GM10266 (cell line): ENCODE results near the gene LYPLA2.

Source experiments
- DNase-seq: peaks from one replicate; pipeline ENCODE4 v3.0.0; 2012; ENCODE audit errors: extremely low spot score
- CTCF ChIP-seq: IDR thresholded peaks from 2 replicates; pipeline ENCODE4 v1.5.1; 2012; ENCODE audit warnings: mild to moderate bottlenecking, low read depth; ENCODE audit not compliant: control insufficient read depth, insufficient read depth; ENCODE audit errors: missing control alignments

Gene LYPLA2

GRCh38 chr1:23768733-23769132 is 22.2 kb upstream of the LYPLA2 start:
- TF ChIP-seq CTCF, result no peak

GRCh38 chr1:23772049-23772853 is 18.7 kb upstream of the LYPLA2 start:
- peak; percentile 69 for DNase-seq

More at GRCh38 chr1:23768733-23769132, 22.2 kb upstream of the LYPLA2 start:
- no peak for DNase-seq

GRCh38 chr1:23772854-23773242 is 18.1 kb upstream of the LYPLA2 start:
- no peak for TF ChIP-seq CTCF
- no peak for DNase-seq

More at GRCh38 chr1:23772049-23772853, 18.7 kb upstream of the LYPLA2 start:
- peak; percentile 98 for TF ChIP-seq CTCF

- no peak for TF ChIP-seq CTCF
- DNase-seq, result no peak
Measured at GRCh38 chr1:23774174-23774880, 16.6 kb upstream of the LYPLA2 start.

GRCh38 chr1:23776217-23776616 is 14.7 kb upstream of the LYPLA2 start:
- DNase-seq, result no peak
- no peak for TF ChIP-seq CTCF

GRCh38 chr1:23777979-23778814 is 12.7 kb upstream of the LYPLA2 start, which contains the start of gene PITHD1:
TSS of gene PITHD1 (plus strand) at chr1:23778418. CDS start at chr1:23778516, 98 bp downstream.
- DNase-seq, result peak; percentile 95
- TF ChIP-seq CTCF, result no peak
